Measurements from ENCODE around the gene PAPPA2. TPM values are rescaled to one million over a fixed set of nuclear protein-coding genes. Genes with fewer than 3 reads are reported as not detected.

Gene PAPPA2
- total RNA-seq, 1 donor from 2014 or later, result 0.41 TPM

GRCh38 chr1:176682830-176683535 is 220.0 kb downstream of the PAPPA2 start:
- TF ChIP-seq CTCF (IDR thresholded peaks at IDR 0.05; ENCODE audit: borderline replicate concordance), result no peak
- Histone ChIP-seq H3K4me1 (peaks cover 8% of the 10 kb centered on the region), H3K27me3 (ENCODE audit: low read depth) (no peaks in the 10 kb centered on the region), H3K4me3 (no peak overlapping the region), H3K9me3 (replicated peaks) (no peaks in the 10 kb centered on the region), H3K27ac (replicated peaks) (no peak overlapping the region), H3K36me3 (no peaks in the 10 kb centered on the region)
- DNase-seq, result no peak
- intact Hi-C loops (cut with micrococcal nuclease), result loop anchor here (10.0 kb wide), 1 partner anchor 118 kb away; no protein-coding TSS in a partner anchor

- Histone ChIP-seq H3K4me3 (peak overlapping the region; percentile 16), H3K9me3 (replicated peaks) (no peaks in the 10 kb centered on the region), H3K27ac (replicated peaks) (peak overlapping the region; percentile 91), H3K27me3 (ENCODE audit: low read depth) (no peaks in the 10 kb centered on the region), H3K4me1 (peaks cover 17% of the 10 kb centered on the region), H3K36me3 (no peaks in the 10 kb centered on the region)
- TF ChIP-seq CTCF (IDR thresholded peaks at IDR 0.05; ENCODE audit: borderline replicate concordance), result peak; percentile 77
- intact Hi-C loops (cut with micrococcal nuclease), result loop anchor here (10.0 kb wide), 1 partner anchor 153 kb away; no protein-coding TSS in a partner anchor
- no peak for DNase-seq
These were observed 228.6 kb downstream of the PAPPA2 start for GRCh38 chr1:176691251-176692228.

- Histone ChIP-seq H3K36me3 (no peaks in the 10 kb centered on the region), H3K9me3 (replicated peaks) (no peaks in the 10 kb centered on the region), H3K27me3 (ENCODE audit: low read depth) (no peaks in the 10 kb centered on the region), H3K4me3 (no peak overlapping the region), H3K4me1 (peaks cover 17% of the 10 kb centered on the region), H3K27ac (replicated peaks) (peak overlapping the region; percentile 91)
- TF ChIP-seq CTCF (IDR thresholded peaks at IDR 0.05; ENCODE audit: borderline replicate concordance), result no peak
- DNase-seq, result peak; percentile 80
- intact Hi-C loops (cut with micrococcal nuclease), result loop anchor here (10.0 kb wide), 1 partner anchor 152 kb away; no protein-coding TSS in a partner anchor
These were observed 229.5 kb downstream of the PAPPA2 start for GRCh38 chr1:176692431-176692830.

- no peak for DNase-seq
- intact Hi-C loops (cut with micrococcal nuclease), result loop anchor here (10.0 kb wide), 1 partner anchor 152 kb away; no protein-coding TSS in a partner anchor
- Histone ChIP-seq H3K36me3 (no peaks in the 10 kb centered on the region), H3K4me1 (peaks cover 17% of the 10 kb centered on the region), H3K9me3 (replicated peaks) (no peaks in the 10 kb centered on the region), H3K4me3 (no peak overlapping the region), H3K27ac (replicated peaks) (peak overlapping the region; percentile 91), H3K27me3 (ENCODE audit: low read depth) (no peaks in the 10 kb centered on the region)
- TF ChIP-seq CTCF (IDR thresholded peaks at IDR 0.05; ENCODE audit: borderline replicate concordance), result no peak
These were observed 230.2 kb downstream of the PAPPA2 start for GRCh38 chr1:176692988-176693696.

Measured in left ventricle myocardium inferior (tissue), 1 donor.